GM18907 (cell line): ENCODE results near the gene RECQL5.

Experiments used
- ATAC-seq: cut with Tn5 transposase; IDR thresholded peaks from one replicate; pipeline ENCODE4 v1.9.1; 2021; ENCODE audit warnings: mild to moderate bottlenecking, moderate library complexity; ENCODE audit not compliant: unreplicated experiment

The RECQL5 gene

DNA sequence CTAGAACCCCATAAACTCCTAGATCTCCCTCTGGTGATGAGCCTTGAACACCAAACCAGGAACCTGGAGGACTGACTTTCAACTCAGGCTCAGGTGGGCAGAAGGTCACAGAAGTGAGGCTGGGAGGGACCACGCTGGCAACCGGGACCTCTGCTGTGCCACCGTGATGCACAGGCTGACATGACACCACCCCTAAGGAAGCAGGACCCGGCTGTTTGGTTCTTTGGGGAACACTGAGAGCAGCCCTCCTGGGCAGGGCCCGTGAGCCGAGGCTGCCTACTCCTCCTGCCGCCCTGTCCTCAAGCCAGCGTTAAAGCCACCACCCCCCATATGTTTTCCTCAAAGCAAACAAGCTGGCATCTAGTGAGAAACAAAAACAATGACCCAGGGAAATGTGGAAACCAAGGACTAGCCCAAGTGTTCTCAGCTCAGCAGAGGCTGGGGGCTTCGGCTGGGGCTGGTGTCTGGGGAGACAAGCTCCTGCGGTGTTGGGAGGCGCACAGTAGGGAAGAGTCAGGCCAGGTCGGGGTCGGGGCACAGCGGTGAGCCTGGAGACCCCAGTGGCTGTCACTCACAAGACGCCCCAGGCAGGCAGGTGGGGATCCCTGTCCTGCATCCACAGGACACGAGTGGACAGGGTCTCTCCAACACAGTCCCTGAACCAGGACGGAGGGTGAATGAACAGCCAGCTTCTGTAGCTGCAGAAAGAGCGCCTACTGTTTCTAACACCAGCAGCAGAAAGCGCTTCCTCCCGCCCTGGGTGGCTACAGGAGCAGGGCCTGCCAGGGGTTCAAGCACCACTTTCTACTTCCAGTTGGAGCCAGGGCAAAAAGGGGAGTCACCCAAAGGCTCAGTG is 32.0 kb downstream of the RECQL5 start:
- ATAC-seq = no peak

DNA sequence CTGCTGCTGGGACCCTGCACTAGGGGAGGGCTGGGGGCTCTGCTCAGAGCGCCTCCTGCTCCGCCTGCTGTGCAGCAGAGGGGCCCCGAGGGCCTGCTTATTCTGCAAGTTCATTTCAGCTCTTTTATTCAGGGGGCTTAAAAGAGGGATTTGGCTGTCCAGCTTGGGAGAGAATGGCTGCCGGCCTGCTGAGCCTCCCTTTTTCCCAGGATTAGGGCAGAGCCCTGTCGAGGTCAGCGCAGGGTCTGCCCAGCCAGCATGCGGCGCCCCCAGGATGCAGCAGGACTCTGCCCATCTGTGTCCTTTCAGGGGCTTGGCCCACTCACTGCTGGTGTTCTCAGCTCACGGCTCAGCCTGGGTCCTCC is 32.6 kb downstream of the RECQL5 start:
- no peak for ATAC-seq

DNA sequence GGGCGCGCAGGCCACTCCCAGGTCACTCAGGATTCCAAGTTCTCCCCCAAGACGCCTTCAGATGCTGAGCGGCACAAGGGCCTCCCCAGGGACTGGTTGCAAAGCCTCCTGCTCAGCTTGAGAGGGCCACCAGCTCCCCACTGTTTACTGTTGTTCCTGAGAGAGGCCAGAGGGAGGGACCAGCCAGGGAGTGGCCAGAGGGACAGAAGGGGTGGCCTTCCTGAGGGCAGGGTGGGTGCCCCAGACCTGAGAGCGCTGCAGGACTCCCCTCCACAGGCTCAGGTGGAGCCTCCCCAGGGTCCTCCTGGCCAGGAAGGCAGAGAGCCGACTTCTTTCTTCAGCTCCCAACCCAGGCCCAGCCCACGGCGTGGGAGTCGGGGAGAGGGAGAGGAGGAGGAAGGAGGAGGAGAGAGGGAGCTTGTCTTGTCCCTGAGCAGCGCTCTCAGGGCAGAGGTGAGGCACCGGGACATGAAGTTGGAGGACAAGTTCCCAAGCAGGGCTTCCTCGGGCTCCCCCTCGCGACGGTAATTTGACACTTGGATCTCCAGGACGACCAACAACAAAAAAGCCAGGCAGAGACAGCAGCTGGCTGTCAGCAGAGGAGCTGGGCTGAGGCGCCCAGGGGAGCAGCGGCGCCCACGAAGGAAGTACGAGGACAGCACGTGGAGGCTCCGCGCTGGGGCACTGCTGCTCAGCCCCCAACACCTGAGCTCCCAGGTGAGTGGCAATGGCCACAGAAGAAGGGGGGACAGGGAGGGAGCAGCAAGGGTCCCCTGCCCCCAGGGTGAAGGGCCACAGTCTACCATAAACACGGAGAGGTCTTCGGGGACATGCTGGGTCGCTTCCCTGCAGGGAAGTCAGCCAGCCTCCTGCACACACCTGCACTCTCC is 33.2 kb downstream of the RECQL5 start:
- no peak for ATAC-seq

DNA sequence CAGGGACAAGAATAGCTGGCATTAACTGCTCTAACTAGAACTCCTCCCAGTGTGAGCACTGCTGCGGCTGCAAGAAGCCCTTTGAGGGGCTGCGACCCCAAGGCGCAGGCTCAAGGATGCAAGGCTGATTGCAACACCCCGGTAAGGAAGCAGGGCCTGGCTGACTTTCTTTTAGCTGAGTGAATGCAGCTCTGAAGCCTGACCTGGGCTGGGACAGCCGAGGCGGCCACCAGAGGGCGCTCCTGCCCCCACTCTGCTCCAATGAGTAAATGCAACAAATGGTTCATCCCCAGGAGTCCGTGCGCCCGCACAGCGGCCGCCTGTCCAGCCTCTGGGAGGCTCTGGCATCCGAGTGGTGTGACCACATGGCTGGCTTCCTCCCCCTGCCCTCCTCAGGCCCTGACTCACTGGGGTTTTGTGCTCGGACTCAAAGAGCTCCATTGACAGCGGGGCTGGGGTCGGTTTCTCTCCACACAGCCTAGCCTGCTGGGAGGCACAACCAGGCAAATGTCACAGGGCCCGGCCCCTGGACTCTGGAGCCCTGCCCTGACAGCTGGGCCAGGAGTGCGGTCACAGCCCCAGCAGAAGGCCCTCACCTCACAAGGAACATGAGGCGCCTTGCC is 34.0 kb downstream of the RECQL5 start, which contains the start of gene SMIM5:
Gene SMIM5 (plus strand): TSS at position 572 of the 623 bp plus-strand sequence. CDS start 6,768 bp downstream, outside the sequence.
- ATAC-seq = no peak

DNA sequence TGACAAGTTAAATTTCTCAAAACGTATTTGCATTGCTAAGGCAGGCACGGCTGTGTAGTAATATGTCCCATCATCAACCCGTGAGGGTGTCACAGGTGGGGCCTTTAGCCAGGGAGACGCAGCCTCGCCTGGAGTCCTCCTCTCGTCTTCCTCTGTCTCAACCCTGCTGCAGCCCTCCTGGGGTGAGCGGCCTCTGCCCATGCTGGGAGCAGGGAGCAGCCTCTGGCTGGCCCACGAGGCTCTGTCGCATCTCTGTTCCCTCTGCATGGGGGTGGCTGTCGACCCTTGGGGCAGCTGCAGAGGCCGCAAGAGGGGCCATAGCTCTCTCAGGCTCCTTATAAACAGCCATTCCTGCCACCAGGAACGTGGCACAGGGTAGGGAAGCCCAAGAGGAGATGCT is 34.5 kb downstream of the RECQL5 start:
- no peak for ATAC-seq

DNA sequence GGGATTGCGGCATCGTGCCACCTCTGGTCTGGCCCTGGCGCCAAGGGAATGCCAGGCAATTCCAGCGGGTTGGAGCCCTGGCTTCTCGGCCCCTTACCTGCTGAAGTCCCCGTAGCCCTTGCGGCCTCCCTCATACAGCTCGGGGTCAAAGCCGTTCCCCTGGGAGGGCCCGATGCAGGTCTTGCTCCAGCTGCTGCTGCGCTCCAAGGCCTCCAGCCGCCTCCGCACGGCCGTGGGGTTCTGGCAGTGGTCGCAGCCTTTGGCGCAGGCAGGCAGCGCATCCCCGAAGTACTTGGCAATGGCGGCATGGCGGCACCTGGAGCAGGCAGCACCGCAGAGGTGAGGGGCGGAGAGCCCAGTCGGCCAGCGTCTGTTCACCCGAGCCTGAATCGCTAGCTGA is 35.6 kb downstream of the RECQL5 start:
- no peak for ATAC-seq

DNA sequence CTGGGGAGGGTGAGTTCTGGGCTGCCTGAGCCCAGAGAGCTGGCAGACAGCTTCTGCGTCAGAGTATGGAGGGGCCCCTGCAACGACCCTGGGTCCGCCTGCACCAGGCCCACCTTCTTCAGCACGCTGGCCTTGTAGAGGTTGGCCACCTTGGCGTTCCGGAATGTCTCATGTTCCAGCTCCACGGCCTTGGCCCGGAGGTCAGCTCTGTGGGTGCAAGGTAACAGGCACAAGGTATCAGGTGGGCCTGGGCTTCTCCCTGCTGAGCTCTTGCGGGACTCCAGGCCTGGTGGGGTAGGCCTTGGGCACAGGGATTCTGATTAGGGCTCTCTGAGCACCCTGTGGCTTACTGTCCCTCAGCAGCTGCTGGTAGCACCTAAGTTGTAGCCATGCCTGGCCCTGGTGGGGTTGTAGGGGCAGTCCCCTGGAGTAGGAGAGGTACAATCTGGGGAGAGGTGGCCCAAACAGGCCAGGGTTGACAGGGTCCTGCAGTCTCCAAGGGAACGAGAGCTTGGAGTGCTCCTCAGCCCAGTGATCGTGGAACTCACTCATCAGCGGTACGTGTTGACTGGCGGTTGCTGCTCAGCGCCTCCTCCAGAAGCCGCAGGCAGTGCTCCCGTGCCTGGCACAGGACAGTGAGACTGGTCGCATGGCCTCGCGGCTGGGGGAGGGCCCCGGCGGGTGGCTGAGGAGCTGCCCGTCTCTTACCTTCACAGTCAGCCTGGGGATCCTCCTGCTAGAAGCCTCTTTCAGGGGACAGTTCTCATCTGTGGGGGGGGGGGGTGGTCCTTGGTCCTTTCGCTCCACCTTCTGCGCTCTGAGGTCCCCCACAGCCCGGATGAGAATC is 36.7 kb downstream of the RECQL5 start:
- no peak for ATAC-seq

DNA sequence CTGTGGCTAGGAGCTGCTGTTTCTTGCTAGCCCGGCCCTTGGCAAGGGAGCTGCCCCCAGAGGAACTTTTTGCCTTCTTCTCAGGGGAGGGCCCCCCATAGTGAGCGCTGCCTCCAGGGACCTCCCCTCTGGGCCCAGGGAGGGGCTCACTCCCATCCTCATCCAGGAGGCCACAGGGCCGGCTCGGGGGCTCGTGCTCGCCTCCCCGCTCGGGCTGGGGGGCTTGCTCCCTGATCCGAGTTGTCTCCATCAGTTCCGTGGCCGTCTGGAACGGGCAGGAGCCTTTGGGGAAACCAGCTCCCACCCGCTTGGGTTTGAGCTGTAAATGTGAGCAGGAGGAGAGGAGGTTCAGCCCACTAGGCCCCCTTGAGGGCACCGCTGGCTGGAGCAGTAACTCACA is 37.8 kb downstream of the RECQL5 start:
- no peak for ATAC-seq

DNA sequence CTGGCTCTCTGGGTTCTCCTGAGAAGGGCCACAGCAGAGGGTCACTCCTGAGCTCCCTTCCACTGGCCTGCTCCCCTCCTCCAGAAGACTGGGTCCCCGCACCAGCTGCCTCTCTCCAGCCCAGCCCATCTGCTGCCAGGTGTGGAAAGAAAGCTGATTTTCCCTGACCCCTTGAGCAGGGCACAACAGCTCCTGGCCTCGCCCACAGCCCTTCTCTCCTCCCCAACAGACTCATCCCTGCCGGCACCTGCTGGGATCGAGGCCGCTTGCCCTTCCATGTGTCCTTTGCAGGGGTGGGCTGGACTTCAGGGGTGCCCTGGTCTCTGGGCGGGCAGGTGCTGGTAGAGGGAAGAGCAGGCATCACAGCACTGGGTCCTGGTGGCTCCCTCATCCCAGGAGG is 38.5 kb downstream of the RECQL5 start:
- no peak for ATAC-seq

DNA sequence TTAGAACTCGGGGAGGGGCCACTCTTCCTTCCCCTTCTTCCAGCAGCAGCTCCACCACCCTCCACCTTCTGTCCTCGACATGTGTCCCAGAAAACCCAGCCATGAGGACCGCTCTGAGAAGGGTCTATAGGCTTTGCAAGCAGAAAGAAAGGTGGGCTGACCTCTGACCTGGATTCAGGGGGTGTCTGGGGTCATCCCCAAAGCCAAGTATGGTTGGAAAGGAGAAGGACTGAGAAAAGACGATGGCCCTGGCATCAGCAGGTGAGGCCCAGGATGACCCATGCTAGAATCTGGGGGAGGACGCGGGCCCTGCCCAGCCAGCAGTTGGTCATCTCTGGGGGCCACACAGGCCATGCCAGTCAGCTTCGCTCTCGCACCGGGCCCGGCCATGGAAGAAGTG is 39.9 kb downstream of the RECQL5 start:
- ATAC-seq = no peak

DNA sequence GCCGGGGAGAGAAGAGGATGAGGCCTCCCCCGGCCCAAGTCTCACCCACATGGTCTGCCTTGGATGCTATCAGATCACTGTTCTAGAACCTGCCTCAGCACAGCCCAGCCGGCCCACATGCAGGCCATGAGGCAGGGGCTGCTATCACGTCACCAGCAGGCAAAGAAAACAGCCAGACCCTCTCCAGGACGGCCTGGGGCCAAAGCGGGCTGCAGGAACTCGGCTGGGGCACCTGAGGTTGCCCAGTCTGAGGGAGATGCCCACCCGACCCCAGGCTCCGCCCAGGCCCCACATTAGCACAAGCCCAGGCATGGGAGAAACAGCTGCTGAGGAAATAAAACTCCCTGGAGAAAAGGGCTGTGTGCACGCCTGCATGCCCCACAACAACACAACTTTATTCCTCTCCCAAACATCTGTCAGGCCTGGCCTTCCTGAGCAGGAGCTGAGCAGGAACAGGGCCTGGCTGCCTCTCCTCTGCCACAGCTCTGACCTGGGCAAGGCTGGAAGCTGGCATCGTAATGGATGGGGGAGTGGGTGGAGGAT is 40.4 kb downstream of the RECQL5 start:
- ATAC-seq = no peak

DNA sequence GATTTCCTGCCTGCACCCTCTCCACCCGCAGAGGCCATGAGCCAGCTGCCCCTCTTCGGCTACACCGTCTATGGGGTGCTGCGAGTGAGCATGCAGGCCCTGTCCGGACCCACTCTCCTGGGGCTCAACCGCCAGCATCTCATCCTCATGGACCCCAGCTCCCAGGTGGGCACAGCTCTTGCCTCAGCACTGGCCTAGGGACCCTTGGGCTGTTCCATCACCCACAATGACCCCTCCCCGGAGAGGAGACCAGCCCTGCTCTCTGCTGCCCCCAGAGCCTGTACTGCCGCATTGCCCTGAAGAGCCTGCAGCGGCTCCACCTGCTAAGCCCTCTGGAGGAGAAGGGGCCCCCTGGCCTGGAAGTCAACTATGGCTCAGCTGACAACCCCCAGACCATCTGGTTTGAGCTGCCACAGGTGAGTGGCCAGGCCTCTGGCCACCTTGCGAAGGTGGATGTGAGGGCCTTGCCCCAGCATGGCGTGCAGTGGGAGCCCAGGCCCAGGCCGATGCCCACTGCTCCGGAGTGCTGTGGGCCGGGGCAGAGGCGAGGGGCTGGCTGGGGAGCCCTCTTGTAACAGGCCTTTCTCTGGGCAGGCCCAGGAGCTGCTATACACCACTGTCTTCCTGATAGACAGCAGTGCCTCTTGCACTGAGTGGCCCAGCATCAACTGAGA is 41.0 kb downstream of the RECQL5 start:
- ATAC-seq = no peak

DNA sequence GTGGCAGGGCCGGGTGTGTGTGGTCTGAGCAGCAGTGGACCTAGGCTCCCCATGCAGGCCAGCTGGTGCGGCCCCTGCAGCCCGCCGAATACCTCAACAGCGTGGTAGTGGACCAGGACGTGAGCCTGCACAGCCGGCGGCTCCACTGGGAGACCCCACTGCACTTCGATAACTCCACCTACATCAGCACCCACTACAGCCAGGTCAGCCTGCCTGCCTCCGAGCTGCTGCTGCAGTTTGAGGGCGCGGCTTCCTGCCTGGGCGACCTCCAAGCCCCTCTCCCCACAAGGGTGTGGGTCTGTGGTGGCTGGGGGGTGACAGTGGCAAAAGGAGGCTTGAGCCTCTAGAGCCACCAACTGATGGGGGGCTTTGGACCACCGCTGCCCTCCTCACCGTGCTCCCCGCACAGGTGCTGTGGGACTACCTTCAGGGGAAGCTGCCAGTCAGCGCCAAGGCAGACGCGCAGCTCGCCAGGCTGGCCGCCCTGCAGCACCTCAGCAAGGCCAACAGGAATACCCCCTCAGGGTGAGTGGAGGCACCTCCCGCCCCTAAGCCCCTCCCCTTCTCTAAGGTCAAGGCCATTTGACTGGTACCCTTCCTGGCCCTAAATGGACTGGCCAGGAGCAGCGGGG is 42.1 kb downstream of the RECQL5 start:
- ATAC-seq = no peak

DNA sequence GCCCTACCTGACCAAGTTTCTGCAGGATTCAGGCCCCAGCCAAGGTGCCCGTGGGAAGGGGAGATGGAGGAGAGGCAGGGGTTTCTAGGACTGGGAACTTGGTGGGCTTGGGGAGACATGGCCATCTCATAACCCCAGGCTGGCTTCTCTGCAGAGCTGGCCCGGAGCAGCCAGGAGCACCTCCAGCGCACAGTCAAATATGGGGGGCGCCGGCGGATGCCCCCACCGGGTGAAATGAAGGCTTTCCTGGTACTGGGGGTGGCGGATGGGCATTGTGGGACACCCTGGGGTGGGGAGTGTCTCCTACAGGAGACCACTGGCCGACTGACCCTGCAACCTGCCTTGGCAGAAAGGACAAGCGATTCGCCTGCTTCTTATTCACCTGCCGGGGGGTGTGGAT is 42.9 kb downstream of the RECQL5 start:
- ATAC-seq = no peak

DNA sequence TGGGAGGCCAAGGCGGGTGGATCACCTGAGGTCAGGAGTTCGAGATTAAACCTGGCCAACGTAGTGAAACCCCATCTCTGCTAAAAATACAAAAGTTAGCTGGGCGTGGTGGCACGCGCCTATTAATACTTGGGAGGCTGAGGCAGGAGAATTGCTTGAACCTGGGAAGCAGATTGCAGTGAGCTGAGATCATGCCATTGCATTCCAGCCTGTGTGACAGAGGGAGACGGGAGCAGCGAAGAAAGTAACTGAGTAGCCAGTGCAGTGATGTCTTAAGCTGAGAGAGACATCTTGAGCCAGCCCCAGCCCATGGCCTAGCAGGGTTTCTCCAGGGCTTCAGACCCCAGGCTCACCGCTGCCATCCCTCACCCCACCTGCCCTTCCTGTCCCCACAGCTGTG is 43.6 kb downstream of the RECQL5 start:
- no peak for ATAC-seq

DNA sequence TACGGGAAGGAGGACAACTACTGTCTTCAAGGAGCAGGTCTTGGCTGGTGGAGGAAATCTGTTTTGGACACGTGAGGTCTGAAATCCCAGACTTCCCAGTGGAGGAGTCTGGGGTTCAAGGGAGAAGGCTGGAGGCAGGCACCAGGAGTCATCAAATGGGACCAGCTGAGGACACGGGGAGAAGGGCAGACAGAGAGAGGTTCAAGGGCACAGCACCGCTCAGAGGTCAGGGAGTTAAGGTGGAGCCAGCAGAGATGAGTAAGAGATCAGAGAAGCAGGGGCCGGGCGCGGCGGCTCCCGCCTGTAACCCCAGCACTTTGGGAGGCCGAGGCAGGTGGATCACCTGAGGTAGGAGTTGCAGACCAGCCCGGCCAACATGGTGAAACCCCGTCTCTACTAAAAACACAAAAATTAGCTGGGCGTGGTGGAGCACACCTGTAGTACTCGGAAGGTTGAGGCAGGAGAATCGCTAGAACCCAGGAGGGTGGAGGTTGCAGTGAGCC is 44.1 kb downstream of the RECQL5 start:
- ATAC-seq = no peak

DNA sequence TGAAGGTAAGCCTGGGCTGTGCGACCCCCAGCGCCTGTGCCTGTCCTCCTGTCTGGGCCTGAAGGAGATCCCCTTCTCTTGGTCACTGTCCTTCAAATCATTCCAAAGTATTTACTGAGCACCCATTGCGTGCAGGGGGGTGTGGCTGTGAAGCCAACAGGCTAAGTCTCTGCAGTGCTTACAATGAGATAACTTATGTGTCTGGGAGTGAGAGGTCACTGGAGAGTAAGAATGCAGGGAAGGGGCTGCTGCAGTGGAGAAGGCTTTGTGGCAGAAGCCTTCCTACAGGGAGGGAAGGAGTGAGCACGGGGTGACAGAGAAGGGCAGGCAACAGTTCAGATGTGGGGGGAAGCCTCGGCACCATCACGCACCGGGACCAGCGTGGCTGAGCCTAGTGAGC is 44.9 kb downstream of the RECQL5 start:
- no peak for ATAC-seq

DNA sequence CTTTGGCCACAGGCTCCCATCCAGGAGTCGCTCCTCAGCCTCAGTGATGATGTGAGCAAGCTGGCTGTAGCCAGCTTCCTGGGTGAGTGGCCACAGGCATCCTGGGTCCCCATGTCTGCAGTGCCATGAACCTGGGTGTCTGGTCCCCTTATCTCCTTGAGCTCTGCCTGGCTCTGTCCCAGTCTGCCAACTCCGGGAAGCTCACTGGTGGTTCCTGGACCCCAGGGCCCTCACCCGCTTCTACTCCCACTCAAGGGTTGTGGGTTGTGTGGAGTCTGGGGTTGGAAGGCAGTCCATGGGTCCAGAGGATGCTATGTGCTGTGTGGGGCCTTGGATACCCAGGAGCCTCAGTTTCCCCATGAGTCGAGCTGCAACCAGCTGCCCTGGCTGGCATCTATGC is 45.5 kb downstream of the RECQL5 start:
- no peak for ATAC-seq
